D721Med (cell line): ENCODE results near the gene TSPAN5.

Experiments used
- DNase-seq: peaks from one replicate; pipeline ENCODE4 v3.0.0; 2011; ENCODE audit warnings: low spot score; ENCODE audit not compliant: insufficient read length
- FAIRE-seq: peaks from 2 replicates; lab custom pipeline; 2011; peaks lifted over from hg19 to GRCh38; lab: Jason Lieb, UNC
- CTCF ChIP-seq: IDR thresholded peaks from 2 replicates; pipeline ENCODE4 v1.5.1; 2012; ENCODE audit warnings: mild to moderate bottlenecking, control low read depth; ENCODE audit not compliant: insufficient read depth; ENCODE audit errors: missing control alignments

Gene TSPAN5

GRCh38 chr4:98602270-98602669 is 56.1 kb downstream of the TSPAN5 start:
- DNase-seq = no peak
- TF ChIP-seq CTCF = no peak
- no peak for FAIRE-seq

DNA sequence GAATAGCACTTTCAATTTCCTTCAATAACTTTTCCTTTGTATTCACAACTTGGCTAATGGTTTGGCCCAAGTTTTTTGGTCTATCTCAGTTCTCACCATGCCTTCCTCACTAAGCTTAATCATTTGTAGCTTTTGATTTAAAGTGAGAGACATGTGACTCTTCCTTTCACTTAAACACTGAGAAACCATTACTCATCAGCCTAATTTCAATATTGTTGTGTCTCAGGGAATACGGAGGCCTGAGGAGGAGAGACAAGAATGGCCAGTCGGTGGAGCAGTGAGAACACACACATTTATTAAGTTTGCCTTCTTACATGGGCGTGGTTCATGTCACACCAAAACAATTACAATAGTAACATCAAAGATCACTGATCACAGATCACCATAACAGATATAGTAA is 56.7 kb downstream of the TSPAN5 start:
- DNase-seq (no peak), FAIRE-seq (no peak)
- TF ChIP-seq CTCF = no peak

DNA sequence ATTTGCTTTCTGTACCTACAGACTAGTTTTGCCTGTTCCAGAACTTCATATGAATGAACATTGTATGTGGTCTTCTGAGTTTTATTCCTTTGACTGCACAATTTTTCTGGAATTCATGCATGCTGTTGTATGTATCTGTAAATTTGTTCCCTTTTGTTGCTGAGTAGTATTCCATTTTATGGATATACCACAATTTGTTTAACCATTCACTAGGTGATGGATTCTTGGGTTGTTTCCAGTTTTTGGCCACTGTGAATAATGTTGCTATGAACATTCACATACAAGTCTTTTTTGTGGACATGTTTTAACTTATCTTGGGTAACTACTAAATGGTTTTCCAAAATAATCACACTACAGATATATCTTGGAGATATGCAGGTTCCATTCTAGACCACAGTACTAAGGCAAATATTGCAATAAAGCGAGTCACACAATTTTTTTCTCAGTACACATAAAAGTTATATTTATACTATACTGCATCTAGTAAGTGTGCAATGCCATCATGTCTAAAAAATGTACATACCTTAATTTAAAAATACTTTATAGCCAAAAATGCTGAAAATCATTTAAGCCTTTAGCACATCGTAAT is 58.7 kb downstream of the TSPAN5 start:
- no peak for DNase-seq
- FAIRE-seq = no peak
- no peak for TF ChIP-seq CTCF

GRCh38 chr4:98586962-98587354 is 71.5 kb downstream of the TSPAN5 start:
- no peak for TF ChIP-seq CTCF
- FAIRE-seq = no peak

DNA sequence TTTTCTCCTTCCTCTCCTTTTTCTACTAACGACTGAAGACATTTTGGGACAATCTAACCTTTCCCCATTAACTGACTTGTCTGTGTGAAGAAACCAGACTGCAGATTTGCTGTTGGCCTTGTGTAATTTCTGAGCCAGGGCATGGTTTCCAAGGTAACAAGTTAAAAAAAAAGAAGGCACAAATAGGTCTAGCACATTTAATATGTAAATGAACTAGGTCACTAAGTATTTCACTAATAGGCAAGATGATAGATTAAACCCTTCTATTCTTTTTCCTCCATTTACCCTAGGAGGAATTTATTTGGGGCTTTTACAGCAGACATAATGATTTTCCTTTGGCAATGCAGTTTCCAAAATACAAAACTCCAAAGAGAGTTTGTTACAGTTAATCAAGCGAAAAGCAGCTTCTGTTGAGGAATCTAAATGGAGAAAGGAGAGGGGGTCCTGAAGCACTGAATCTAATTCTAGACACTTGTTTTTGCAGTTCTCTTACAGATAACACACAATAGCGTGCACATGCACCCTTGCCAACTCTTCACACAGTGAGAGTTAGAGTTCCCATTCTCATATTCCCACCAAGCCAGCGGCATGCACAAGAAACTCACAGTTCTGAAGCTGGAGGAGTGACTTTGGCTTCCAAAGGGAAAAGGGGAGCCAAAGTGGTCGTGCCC is 72.0 kb downstream of the TSPAN5 start:
- TF ChIP-seq CTCF = no peak
- FAIRE-seq = no peak
- DNase-seq = no peak

More at GRCh38 chr4:98586962-98587354, 71.5 kb downstream of the TSPAN5 start:
- no peak for DNase-seq

GRCh38 chr4:98585596-98585995 is 72.8 kb downstream of the TSPAN5 start:
- FAIRE-seq = no peak
- TF ChIP-seq CTCF = no peak

DNA sequence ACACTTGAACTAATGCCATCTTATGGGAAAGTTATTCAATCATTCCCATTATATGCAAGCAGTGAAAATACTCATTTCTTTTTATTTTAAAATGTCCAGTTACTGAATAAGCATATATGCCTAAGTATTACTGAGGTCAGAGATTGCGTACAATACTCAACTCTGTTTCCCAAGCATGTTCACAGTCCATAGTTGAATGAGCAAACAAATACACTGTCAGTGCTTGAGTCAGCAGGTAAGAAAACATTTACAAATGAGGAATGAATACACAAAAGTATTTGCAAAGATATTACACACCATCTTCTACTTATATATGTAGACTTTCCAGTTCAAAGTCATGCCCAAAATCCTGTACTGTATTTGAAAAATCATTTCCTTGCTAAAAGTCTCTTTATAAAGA is 74.1 kb downstream of the TSPAN5 start:
- no peak for DNase-seq
- no peak for TF ChIP-seq CTCF
- no peak for FAIRE-seq

More at GRCh38 chr4:98585596-98585995, 72.8 kb downstream of the TSPAN5 start:
- DNase-seq = no peak
